ENCODE data around the gene HABP4.

GRCh38 chr9:96417661-96418082, 32.3 kb upstream of the HABP4 start:
- TF ChIP-seq CTCF (IDR thresholded peaks at IDR 0.05) (no peak), POLR2A (IDR thresholded peaks at IDR 0.05) (no peak)
